Pancreas (tissue), 10 donors: Measurements from ENCODE around the gene ISYNA1. TPM values are rescaled to one million over a fixed set of nuclear protein-coding genes. Genes with fewer than 3 reads are reported as not detected.

Experiments used
- ATAC-seq, 4 donors: fragments of 200-7000 bp; cut with Tn5 transposase; one replicate each; pipeline versions ENCODE4 v1.8.0 to v1.9.1; 2020; ENCODE audit warnings: mild to moderate bottlenecking in 4 of 4, moderate library complexity in 4 of 4
- DNase-seq, 6 donors: peaks; one replicate each; pipeline ENCODE4 v3.0.0-alpha.2; 2020
- FAIRE-seq: peaks from 2 replicates; lab custom pipeline; 2012; peaks lifted over from hg19 to GRCh38; lab: Jason Lieb, UNC
- H3K27ac ChIP-seq, 4 donors: fragments of 200-600 bp; sonication (generic); 1 replicate in 3 of 4; 2 replicates in 1 of 4; pipeline versions ENCODE4 v1.5.0 to v1.8.0; 2020
- H3K27me3 ChIP-seq, 4 donors: fragments of 200-600 bp; one replicate each; pipeline ENCODE4 v1.8.0; 2021
- H3K36me3 ChIP-seq, 3 donors: fragments of 200-600 bp; sonication (generic) in 1 of 3; one replicate each; pipeline versions ENCODE4 v1.5.0 to v1.8.0; 2020 to 2021
- H3K4me1 ChIP-seq, 3 donors: fragments of 200-600 bp; one replicate each; pipeline ENCODE4 v1.8.0; 2021
- H3K4me3 ChIP-seq, 4 donors: fragments of 200-600 bp; sonication (generic) in 2 of 4; one replicate each; pipeline versions ENCODE4 v1.5.0 to v1.8.0; 2020 to 2021
- H3K9me3 ChIP-seq, 4 donors: fragments of 200-600 bp; one replicate each; pipeline ENCODE4 v1.8.0; 2021
- CTCF ChIP-seq, 4 donors: fragments of 200-600 bp; sonication (generic) in 3 of 4; IDR thresholded peaks; one replicate each; pipeline versions ENCODE4 v1.5.0 to v1.8.0; 2021; ENCODE audit warnings: antibody characterized with exemption in 4 of 4
- WGBS, 2 donors: extraction: QIAGEN DNeasy Blood & Tissue Kit; methylation state at CpG; one replicate each; pipeline ENCODE4 v1.1.7; 2013; 5-methylcytosine and 5-hydroxymethylcytosine counted together
- intact Hi-C, 3 donors: fragments of 100-400 bp; cut with DNase I; formaldehyde crosslinking; loops; one replicate each; pipeline versions ENCODE4 v1.11.1 to v1.14.2; 2022
- polyA plus RNA-seq, 2 donors: library from polyadenylated mRNA; stranded (reverse); fragments of 200-250 nt; gene quantifications; one replicate each; pipeline ENCODE4 v1.2.3, GENCODE V29; 2013
- total RNA-seq, 6 donors: library from RNA; stranded (reverse); fragmentation: NEBNext Ultra II Directional in 4 of 6; extraction: Animal tissue kit (Norgen Biotek cat#: 25700) in 4 of 6; gene quantifications; one replicate each; pipeline versions ENCODE4 v1.2.1 to v1.2.4, GENCODE V29; 2021 to 2023
- donor health status: healthy with polysubstance abuse.
- donor health status: DM: no; HTN: no; CAD: no; lungs with moderate emphysema.
- donor health status: DM: no; HTN: no; CAD: no.
- donor health status: control.
- donor health status: control.
- donor health status: Bipolar disorder and iron deficiency.
- donor health status: DM: yes; HTN: yes; CAD: no.
- donor health status: DM: no; HTN: no; CAD: no.
- donor health status: DM: no; HTN: no; CAD: no.
- donor health status: DM: yes; HTN: yes; CAD: no.

ISYNA1 gene
- total and polyA plus RNA-seq, 8 donors, result 26.1 to 309 (median 48.2) TPM

DNA sequence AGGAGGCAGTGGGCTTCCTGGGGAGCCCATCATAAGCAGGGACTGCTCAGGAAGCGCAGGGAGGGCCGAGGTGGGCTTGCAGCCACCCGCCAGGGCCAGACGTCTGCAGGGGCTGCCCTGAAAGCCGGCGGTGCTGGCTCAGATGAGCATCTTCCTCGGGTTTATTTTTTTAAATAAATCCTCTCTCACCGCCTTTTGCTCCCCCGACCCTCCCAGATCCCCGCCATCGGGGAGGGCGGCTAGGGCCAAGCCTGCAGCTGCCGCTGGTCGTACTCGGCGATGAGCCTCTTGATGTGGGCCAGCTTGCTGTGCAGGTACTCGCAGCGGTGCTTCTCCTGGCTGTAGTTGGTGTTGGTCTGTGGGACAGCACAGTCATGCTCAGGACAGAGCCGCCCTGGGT is 6.6 kb upstream of the ISYNA1 start:
- intact Hi-C loops, result loop anchor here in 1 of 3 donors (10.0 kb wide), 1 partner anchor 400 kb away; no protein-coding TSS in a partner anchor
- Histone ChIP-seq H3K36me3 (peaks cover 4 to 41% (median 15%) of the 10 kb centered on the region in 3 donors), H3K9me3 (no peaks in the 10 kb centered on the region), H3K4me3 (no peak overlapping the region), H3K4me1 (no peaks in the 10 kb centered on the region), H3K27me3 (no peaks in the 10 kb centered on the region), H3K27ac (no peak overlapping the region)
- FAIRE-seq (no peak), ATAC-seq (no peak), DNase-seq (no peak)
- TF ChIP-seq CTCF (IDR thresholded peaks at IDR 0.05), result no peak
- 94 to 95% methylated on average over 19 of the region's 19 CpGs for WGBS, 2 donors

- Histone ChIP-seq H3K4me3 (no peak overlapping the region), H3K9me3 (no peaks in the 10 kb centered on the region), H3K27ac (no peak overlapping the region), H3K27me3 (no peaks in the 10 kb centered on the region), H3K36me3 (peaks cover 4 to 34% (median 15%) of the 10 kb centered on the region in 3 donors), H3K4me1 (peaks cover 0 to 3% (median 0%) of the 10 kb centered on the region in 3 donors)
- intact Hi-C loops, result loop anchor here in 1 of 3 donors (10.0 kb wide), 1 partner anchor 401 kb away; no protein-coding TSS in a partner anchor
- TF ChIP-seq CTCF (IDR thresholded peaks at IDR 0.05), result no peak
- no peak for DNase-seq
- 90 to 91% methylated on average over 11 of the region's 11 CpGs for WGBS, 2 donors
- FAIRE-seq, result no peak
- ATAC-seq, result no peak
Measured at GRCh38 chr19:18443831-18444230, 5.9 kb upstream of the ISYNA1 start.

- no peak for ATAC-seq
- intact Hi-C loops, result loop anchor here in 1 of 3 donors (10.0 kb wide), 1 partner anchor 401 kb away; no protein-coding TSS in a partner anchor
Measured at GRCh38 chr19:18443406-18443805, 5.5 kb upstream of the ISYNA1 start.

GRCh38 chr19:18442941-18443340 is 5.0 kb upstream of the ISYNA1 start:
- intact Hi-C loops, result loop anchor here in 1 of 3 donors (10.0 kb wide), 1 partner anchor 402 kb away; no protein-coding TSS in a partner anchor
- FAIRE-seq (no peak), DNase-seq (no peak), ATAC-seq (no peak)
- Histone ChIP-seq H3K4me3 (no peak overlapping the region), H3K27me3 (no peaks in the 10 kb centered on the region), H3K9me3 (no peaks in the 10 kb centered on the region), H3K4me1 (peaks cover 0 to 11% (median 0%) of the 10 kb centered on the region in 3 donors), H3K36me3 (peaks cover 4 to 33% (median 15%) of the 10 kb centered on the region in 3 donors), H3K27ac (no peak overlapping the region)
- 86 to 88% methylated on average over 12 of the region's 12 CpGs for WGBS, 2 donors
- no peak for TF ChIP-seq CTCF (IDR thresholded peaks at IDR 0.05)

More at GRCh38 chr19:18443406-18443805, 5.5 kb upstream of the ISYNA1 start:
- H3K36me3 ChIP-seq, result peaks cover 4 to 33% (median 15%) of the 10 kb centered on the region in 3 donors
- no peak for TF ChIP-seq CTCF (IDR thresholded peaks at IDR 0.05)
- no peak overlapping the region for H3K27ac ChIP-seq
- WGBS, 2 donors, result 95 to 97% methylated on average over 6 of the region's 6 CpGs
- DNase-seq, result no peak
- H3K4me1 ChIP-seq, result peaks cover 0 to 7% (median 0%) of the 10 kb centered on the region in 3 donors
- no peak for FAIRE-seq
- no peaks in the 10 kb centered on the region for H3K27me3 ChIP-seq
- no peaks in the 10 kb centered on the region for H3K9me3 ChIP-seq
- no peak overlapping the region for H3K4me3 ChIP-seq
